ENCODE data around the gene ZNF581.
A peak's percentile ranks its signal among the peaks of the same experiment; 100 is the strongest.

The ZNF581 gene

DNA sequence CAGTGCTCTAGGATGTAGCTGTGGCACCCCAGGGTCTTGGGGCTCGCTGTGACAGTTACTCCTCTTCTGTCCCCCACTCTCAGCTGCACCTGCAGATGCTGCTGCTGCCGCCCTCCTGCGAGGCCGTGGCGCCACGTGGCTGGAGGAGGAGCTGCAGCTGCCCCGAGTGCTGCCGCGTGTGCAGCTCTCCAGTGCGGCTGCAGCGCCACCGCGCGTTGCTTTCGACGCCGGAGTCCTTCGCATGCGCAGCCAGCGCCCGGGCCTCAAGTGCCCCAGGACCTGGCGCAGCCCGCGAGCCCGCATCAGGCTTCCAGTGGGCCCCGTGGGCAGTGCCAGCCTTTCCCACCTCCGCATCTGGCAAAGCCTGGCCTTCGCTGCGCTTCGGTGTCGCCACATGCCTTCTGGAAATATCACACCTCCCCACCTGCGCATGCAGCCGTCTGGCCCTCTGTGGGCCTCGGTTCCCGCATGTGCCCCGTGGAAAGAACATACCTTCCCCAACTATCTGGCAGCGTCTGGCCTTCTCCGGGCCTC, 3.3 kb upstream of the ZNF581 start:
- peaks cover 32% of the 10 kb centered on the region for H3K4me1 ChIP-seq (ENCODE audit: control insufficient read depth, insufficient read depth, low read length)
- peak overlapping the region; percentile 61 for H3K4me3 ChIP-seq (ENCODE audit: low read depth, low read length)
- peak overlapping the region; percentile 96 for H3K27ac ChIP-seq (ENCODE audit: extremely low read depth, low read depth, low read length)
- CTCF ChIA-PET = interaction anchor here (1.0 to 1.3 kb wide), 2 partner anchors 14 to 16 kb away, joined by 4 to 8 read pairs; partner anchors contain the start of gene ZNF784
- H3K9me3 ChIP-seq (ENCODE audit: control insufficient read depth, insufficient read depth, low read depth, low read length) = no peaks in the 10 kb centered on the region
- peaks cover 8 to 19% of the 10 kb centered on the region in 2 experiments; a peak in 2 of 3 replicates for H3K36me3 ChIP-seq (ENCODE audit: control insufficient read depth in 2 of 2, insufficient read depth in 1 of 2, low read length in 2 of 2)
- POLR2A ChIA-PET = interaction anchor here (1.0 kb wide), 1 partner anchor 178 kb away, joined by 3 read pairs; the partner anchor contains the start of gene ISOC2
- TF ChIP-seq ZNF677 (tag by site-specific recombination; IDR thresholded peaks at IDR 0.05) (0 out of 2 replicates have a peak, but pooled peaks have one; percentile 5), HOXD13 (CRISPR knock-in tag; IDR thresholded peaks at IDR 0.05; ENCODE audit: borderline replicate concordance) (0 out of 2 replicates have a peak, but pooled peaks have one; percentile 15), BCL11A (tag by site-specific recombination; IDR thresholded peaks at IDR 0.05; ENCODE audit: low read depth) (no peak), ZNF366 (tag by site-specific recombination; conservative IDR thresholded peaks at IDR 0.05) (no peak), SETDB1 (IDR thresholded peaks at IDR 0.05; ENCODE audit: insufficient read length, low read length) (peak; percentile 74), ZBTB1 (tag by site-specific recombination; IDR thresholded peaks at IDR 0.05) (no peak), ZBTB44 (tag by site-specific recombination; IDR thresholded peaks at IDR 0.05) (peak; percentile 90)
- TF ChIP-seq, protein P1, sequence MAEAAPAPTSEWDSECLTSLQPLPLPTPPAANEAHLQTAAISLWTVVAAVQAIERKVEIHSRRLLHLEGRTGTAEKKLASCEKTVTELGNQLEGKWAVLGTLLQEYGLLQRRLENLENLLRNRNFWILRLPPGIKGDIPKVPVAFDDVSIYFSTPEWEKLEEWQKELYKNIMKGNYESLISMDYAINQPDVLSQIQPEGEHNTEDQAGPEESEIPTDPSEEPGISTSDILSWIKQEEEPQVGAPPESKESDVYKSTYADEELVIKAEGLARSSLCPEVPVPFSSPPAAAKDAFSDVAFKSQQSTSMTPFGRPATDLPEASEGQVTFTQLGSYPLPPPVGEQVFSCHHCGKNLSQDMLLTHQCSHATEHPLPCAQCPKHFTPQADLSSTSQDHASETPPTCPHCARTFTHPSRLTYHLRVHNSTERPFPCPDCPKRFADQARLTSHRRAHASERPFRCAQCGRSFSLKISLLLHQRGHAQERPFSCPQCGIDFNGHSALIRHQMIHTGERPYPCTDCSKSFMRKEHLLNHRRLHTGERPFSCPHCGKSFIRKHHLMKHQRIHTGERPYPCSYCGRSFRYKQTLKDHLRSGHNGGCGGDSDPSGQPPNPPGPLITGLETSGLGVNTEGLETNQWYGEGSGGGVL (tag by site-specific recombination; IDR thresholded peaks at IDR 0.05) = no peak
- TF ChIP-seq, protein P2, sequence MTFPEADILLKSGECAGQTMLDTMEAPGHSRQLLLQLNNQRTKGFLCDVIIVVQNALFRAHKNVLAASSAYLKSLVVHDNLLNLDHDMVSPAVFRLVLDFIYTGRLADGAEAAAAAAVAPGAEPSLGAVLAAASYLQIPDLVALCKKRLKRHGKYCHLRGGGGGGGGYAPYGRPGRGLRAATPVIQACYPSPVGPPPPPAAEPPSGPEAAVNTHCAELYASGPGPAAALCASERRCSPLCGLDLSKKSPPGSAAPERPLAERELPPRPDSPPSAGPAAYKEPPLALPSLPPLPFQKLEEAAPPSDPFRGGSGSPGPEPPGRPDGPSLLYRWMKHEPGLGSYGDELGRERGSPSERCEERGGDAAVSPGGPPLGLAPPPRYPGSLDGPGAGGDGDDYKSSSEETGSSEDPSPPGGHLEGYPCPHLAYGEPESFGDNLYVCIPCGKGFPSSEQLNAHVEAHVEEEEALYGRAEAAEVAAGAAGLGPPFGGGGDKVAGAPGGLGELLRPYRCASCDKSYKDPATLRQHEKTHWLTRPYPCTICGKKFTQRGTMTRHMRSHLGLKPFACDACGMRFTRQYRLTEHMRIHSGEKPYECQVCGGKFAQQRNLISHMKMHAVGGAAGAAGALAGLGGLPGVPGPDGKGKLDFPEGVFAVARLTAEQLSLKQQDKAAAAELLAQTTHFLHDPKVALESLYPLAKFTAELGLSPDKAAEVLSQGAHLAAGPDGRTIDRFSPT (tag by site-specific recombination; IDR thresholded peaks at IDR 0.05) = peak; percentile 40; the same call in 1 of the 2 replicates

DNA sequence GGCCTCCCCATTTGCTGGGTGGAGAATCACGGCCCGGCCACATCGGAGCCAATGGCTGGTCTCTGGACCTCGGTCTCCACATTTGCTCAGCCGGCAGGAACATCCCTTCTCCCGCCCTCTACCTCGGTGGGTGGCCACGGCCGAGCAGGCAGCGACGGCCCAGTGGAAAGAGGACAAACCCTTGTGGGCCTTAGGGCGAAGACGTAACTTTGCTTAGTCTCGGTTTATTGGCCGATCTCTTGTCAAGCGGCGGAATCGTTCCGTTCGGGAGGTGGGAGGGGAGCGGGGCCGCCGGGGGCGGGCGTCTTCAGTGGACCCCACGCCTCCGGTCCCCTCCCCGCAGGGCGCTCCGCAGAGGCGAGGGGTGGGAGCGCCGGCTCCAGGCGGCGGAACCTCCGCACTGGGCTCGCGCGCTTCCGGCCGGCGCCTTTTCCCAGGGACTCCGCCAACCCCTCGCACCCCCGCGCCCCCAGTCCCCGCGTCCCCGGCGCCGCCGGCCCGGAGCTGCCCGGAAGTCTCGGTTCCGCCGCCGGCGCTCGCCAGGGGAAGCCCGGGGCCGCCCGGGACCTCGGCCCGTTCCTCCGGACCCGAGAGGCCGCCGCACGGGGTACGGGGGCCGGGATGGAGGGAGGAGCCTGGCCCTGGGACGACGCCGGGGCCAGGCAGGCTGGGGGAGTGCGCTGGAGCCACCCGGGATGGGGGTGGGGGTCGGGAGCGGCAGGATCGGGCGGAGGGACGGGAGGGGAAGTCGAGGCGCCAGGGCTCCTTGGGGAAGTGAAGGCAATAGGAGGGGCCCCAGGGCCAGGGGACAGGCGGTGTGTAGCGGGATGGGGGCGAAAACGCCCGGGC, 2.6 kb upstream of the ZNF581 start, which contains the start of gene ZNF580:
TSS of gene ZNF580 (plus strand) at position 426 of the 849 bp plus-strand sequence. CDS start 1,507 bp downstream, outside the sequence.
- peaks cover 28% of the 10 kb centered on the region for H3K4me1 ChIP-seq (ENCODE audit: control insufficient read depth, insufficient read depth, low read length)
- no peaks in the 10 kb centered on the region for H3K9me3 ChIP-seq (ENCODE audit: control insufficient read depth, insufficient read depth, low read depth, low read length)
- POLR2A ChIA-PET = interaction anchor here (0.6 to 1.0 kb wide), 2 partner anchors 16 to 179 kb away, joined by 3 to 4 read pairs; partner anchors contain the start of gene ISOC2
- CTCF ChIA-PET = interaction anchor here (1.0 to 1.3 kb wide), 2 partner anchors 13 to 17 kb away, joined by 4 to 8 read pairs; partner anchors contain the start of gene ZNF784
- H3K27ac ChIP-seq (ENCODE audit: extremely low read depth, low read depth, low read length) = peak within 1 kb of the TSS; percentile 96
- H3K4me3 ChIP-seq (ENCODE audit: low read depth, low read length) = peak within 1 kb of the TSS; percentile 61
- peaks cover 15 to 26% of the 10 kb centered on the region in 2 experiments; a peak in 2 of 3 replicates for H3K36me3 ChIP-seq (ENCODE audit: control insufficient read depth in 2 of 2, insufficient read depth in 1 of 2, low read length in 2 of 2)
- TF ChIP-seq ZNF529 (tag by site-specific recombination; IDR thresholded peaks at IDR 0.05; ENCODE audit: insufficient replicate concordance) (no peak), ZIC2 (tag by site-specific recombination; IDR thresholded peaks at IDR 0.05) (peak; percentile 51), IKZF3 (tag by site-specific recombination; IDR thresholded peaks at IDR 0.05) (peak; percentile 66), ZNF596 (tag by site-specific recombination; IDR thresholded peaks at IDR 0.05) (peak; percentile 41; the same call in 1 of the 2 replicates), ZXDB (tag by site-specific recombination; IDR thresholded peaks at IDR 0.05) (peak; percentile 61), ZFP37 (tag by site-specific recombination; IDR thresholded peaks at IDR 0.05) (peak; percentile 43; the same call in 1 of the 2 replicates), ZBTB11 (tag by site-specific recombination; conservative IDR thresholded peaks at IDR 0.05; ENCODE audit: low read depth) (peak; percentile 97)
- TF ChIP-seq, protein P1 (tag by site-specific recombination; IDR thresholded peaks at IDR 0.05) = peak; percentile 92
- TF ChIP-seq, protein P3, sequence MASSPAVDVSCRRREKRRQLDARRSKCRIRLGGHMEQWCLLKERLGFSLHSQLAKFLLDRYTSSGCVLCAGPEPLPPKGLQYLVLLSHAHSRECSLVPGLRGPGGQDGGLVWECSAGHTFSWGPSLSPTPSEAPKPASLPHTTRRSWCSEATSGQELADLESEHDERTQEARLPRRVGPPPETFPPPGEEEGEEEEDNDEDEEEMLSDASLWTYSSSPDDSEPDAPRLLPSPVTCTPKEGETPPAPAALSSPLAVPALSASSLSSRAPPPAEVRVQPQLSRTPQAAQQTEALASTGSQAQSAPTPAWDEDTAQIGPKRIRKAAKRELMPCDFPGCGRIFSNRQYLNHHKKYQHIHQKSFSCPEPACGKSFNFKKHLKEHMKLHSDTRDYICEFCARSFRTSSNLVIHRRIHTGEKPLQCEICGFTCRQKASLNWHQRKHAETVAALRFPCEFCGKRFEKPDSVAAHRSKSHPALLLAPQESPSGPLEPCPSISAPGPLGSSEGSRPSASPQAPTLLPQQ (tag by site-specific recombination; IDR thresholded peaks at IDR 0.05) = peak; percentile 98
